Natural killer cell treated with Interleukin-12 subunit alpha and Interleukin-12 subunit beta and Interleukin-15 and Interleukin-18, amount 100 ng/mL, for 72 hours (primary cell): ENCODE results near the gene HSFX2. TPM values are rescaled to one million over a fixed set of nuclear protein-coding genes. Genes with fewer than 3 reads are reported as not detected.

ENCODE experiments used
- total RNA-seq, 2 donors: library from RNA; stranded (reverse); gene quantifications; one replicate each; pipeline ENCODE4 v1.2.3, GENCODE V29; 2022

Gene HSFX2
- total RNA-seq, 2 donors from 2014 or later: 0.45 TPM; not detected in 1

Other genes starting within 250 kb of the HSFX2 start
- gene IDS, start 90.0 kb downstream of the HSFX2 start, total RNA-seq: 100 to 1,000 TPM in 1 of 2 donors, 10 to 100 TPM in 1; 96.0 to 129 TPM
- gene EOLA1, start 54.3 kb downstream of the HSFX2 start, total RNA-seq: 10 to 100 TPM; 32.1 to 35.0 TPM
- not detected for gene HSFX3, start 45.4 kb downstream of the HSFX2 start, total RNA-seq
- not detected for gene MAGEA9B, start 7.9 kb downstream of the HSFX2 start, total RNA-seq
- gene TMEM185A, start 36.5 kb upstream of the HSFX2 start, total RNA-seq: 10 to 100 TPM; 21.1 to 22.1 TPM
- gene MAGEA11, start 116.7 kb upstream of the HSFX2 start, total RNA-seq: not detected
- under 1 TPM; 0.33 to 0.52 TPM for gene HSFX1, start 178.8 kb upstream of the HSFX2 start, total RNA-seq
- not detected for gene MAGEA9, start 186.6 kb upstream of the HSFX2 start, total RNA-seq